HepG2 (cell line): ENCODE results near the gene PRKAR1A. TPM values are rescaled to one million over a fixed set of nuclear protein-coding genes. Genes with fewer than 3 reads are reported as not detected.

Source experiments
- CREB3 ChIP-seq: sonication (generic); formaldehyde crosslinking; IDR thresholded peaks from 2 replicates; pipeline ENCODE4 v1.5.0; 2020; ENCODE audit warnings: missing genetic modification reagents
- GABPB1 ChIP-seq: IDR thresholded peaks from 2 replicates; pipeline ENCODE4 v1.6.1; 2016; ENCODE audit warnings: mild to moderate bottlenecking, missing genetic modification reagents, moderate library complexity, missing compliant biosample characterization
- GPBP1L1 ChIP-seq: sonication (generic); formaldehyde crosslinking; IDR thresholded peaks from 2 replicates; pipeline ENCODE4 v1.5.0; 2020; ENCODE audit warnings: mild to moderate bottlenecking, missing genetic modification reagents
- HNRNPLL ChIP-seq: fragments of 200-400 bp; formaldehyde crosslinking; IDR thresholded peaks from 2 replicates; pipeline ENCODE4 v1.6.1; 2017; ENCODE audit warnings: mild to moderate bottlenecking, low read depth, low read length; ENCODE audit not compliant: poor library complexity, severe bottlenecking
- NAIF1 ChIP-seq: sonication (generic); formaldehyde crosslinking; IDR thresholded peaks from 2 replicates; pipeline ENCODE4 v1.5.0; 2020; ENCODE audit warnings: mild to moderate bottlenecking, missing genetic modification reagents, borderline replicate concordance
- SMYD3 ChIP-seq: sonication (generic); formaldehyde crosslinking; IDR thresholded peaks from 2 replicates; pipeline ENCODE4 v1.8.1; 2023; ENCODE audit warnings: mild to moderate bottlenecking, missing genetic modification reagents
- ZBTB3 ChIP-seq: sonication (generic); formaldehyde crosslinking; IDR thresholded peaks from 2 replicates; pipeline ENCODE4 v1.4.0; 2020; ENCODE audit warnings: low read depth, mild to moderate bottlenecking, moderate library complexity, missing genetic modification reagents, borderline replicate concordance
- ZFAT ChIP-seq: sonication (generic); formaldehyde crosslinking; conservative IDR thresholded peaks from 2 replicates; pipeline ENCODE4 v1.8.1; 2023; ENCODE audit warnings: missing genetic modification reagents, inconsistent platforms
- ZNF333 ChIP-seq: sonication (generic); formaldehyde crosslinking; IDR thresholded peaks from 2 replicates; pipeline ENCODE4 v1.4.0; 2020; ENCODE audit warnings: mild to moderate bottlenecking, missing genetic modification reagents, borderline replicate concordance
- ZNF672 ChIP-seq: sonication (generic); formaldehyde crosslinking; IDR thresholded peaks from 2 replicates; pipeline ENCODE4 v1.8.1; 2022; ENCODE audit warnings: missing genetic modification reagents
- polyA plus RNA-seq, 8 experiments: library from polyadenylated mRNA; depleted of rRNA in 3 of 8; stranded (reverse) in 7 of 8; unstranded in 1 of 8; fragments of >200 nt; fragmentation: Illumina TruSeq in 4 of 8; extraction: Trizol in 4 of 8; gene quantifications; 2 replicates each; pipeline versions ENCODE4 v1.2.1 to v1.2.3, GENCODE V29; 2011 to 2016; ENCODE audit warnings: low read depth in 4 of 8, missing spikeins in 1 of 8, mixed read lengths in 1 of 8; ENCODE audit not compliant: insufficient read depth in 1 of 8
- total RNA-seq, 5 experiments: library from RNA; depleted of rRNA; stranded (reverse); fragments of >200 nt; fragmentation: Illumina TruSeq; extraction: Trizol; gene quantifications; 2 replicates each; pipeline ENCODE4 v1.2.3, GENCODE V29; 2016; ENCODE audit warnings: low read depth in 1 of 5
- TF ChIP-seq, protein P1 (sequence below): IDR thresholded peaks from 2 replicates; pipeline ENCODE4 v1.6.1; 2016; ENCODE audit warnings: low read depth, borderline replicate concordance
- TF ChIP-seq, protein P2 (sequence below): fragments of 450-650 bp; IDR thresholded peaks from 2 replicates; pipeline ENCODE4 v1.6.1; 2017
- TF ChIP-seq, protein P3 (sequence below), 2 experiments: sonication (generic) in 1 of 2; formaldehyde crosslinking in 1 of 2; IDR thresholded peaks; 2 replicates each; pipeline versions ENCODE4 v1.6.1 to v1.9.0; 2014 to 2022; ENCODE audit warnings: antibody characterized with exemption in 1 of 2, borderline replicate concordance in 1 of 2, inconsistent platforms in 1 of 2, low read depth in 1 of 2, missing genetic modification reagents in 1 of 2
- TF ChIP-seq, protein P4 (sequence below), 2 experiments: sonication (generic) in 1 of 2; formaldehyde crosslinking in 1 of 2; IDR thresholded peaks; 2 replicates each; pipeline versions ENCODE4 v1.4.0 to v1.6.1; 2018 to 2020; ENCODE audit warnings: missing genetic modification reagents in 2 of 2, borderline replicate concordance in 1 of 2, low read depth in 1 of 2, mild to moderate bottlenecking in 1 of 2, missing biosample characterization in 1 of 2

PRKAR1A gene
- total and polyA plus RNA-seq, 2 of the 13 experiments (the other 11 are each of a cell fraction or from before 2014, with no cell fraction given), result 265 to 266 TPM

GRCh38 chr17:68512247-68512959 lies at the start of gene PRKAR1A (continued):
- TF ChIP-seq CREB3 (CRISPR knock-in tag) (peak; percentile 52; the same call in 1 of the 2 replicates), HNRNPLL (peak; percentile 67), NAIF1 (CRISPR knock-in tag) (no peak), ZNF333 (CRISPR knock-in tag) (no peak; the same call in 1 of the 2 replicates), SMYD3 (CRISPR knock-in tag) (no peak; the same call in 1 of the 2 replicates), ZBTB3 (no peak), ZNF672 (no peak), GPBP1L1 (CRISPR knock-in tag) (no peak), GABPB1 (CRISPR knock-in tag) (peak; percentile 95), ZFAT (no peak)
- TF ChIP-seq, protein P1, sequence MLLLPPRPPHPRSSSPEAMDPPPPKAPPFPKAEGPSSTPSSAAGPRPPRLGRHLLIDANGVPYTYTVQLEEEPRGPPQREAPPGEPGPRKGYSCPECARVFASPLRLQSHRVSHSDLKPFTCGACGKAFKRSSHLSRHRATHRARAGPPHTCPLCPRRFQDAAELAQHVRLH (CRISPR knock-in tag), result no peak; the same call in 1 of the 2 replicates
- TF ChIP-seq, protein P2, sequence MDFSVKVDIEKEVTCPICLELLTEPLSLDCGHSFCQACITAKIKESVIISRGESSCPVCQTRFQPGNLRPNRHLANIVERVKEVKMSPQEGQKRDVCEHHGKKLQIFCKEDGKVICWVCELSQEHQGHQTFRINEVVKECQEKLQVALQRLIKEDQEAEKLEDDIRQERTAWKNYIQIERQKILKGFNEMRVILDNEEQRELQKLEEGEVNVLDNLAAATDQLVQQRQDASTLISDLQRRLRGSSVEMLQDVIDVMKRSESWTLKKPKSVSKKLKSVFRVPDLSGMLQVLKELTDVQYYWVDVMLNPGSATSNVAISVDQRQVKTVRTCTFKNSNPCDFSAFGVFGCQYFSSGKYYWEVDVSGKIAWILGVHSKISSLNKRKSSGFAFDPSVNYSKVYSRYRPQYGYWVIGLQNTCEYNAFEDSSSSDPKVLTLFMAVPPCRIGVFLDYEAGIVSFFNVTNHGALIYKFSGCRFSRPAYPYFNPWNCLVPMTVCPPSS, result no peak
- TF ChIP-seq, protein P3, sequence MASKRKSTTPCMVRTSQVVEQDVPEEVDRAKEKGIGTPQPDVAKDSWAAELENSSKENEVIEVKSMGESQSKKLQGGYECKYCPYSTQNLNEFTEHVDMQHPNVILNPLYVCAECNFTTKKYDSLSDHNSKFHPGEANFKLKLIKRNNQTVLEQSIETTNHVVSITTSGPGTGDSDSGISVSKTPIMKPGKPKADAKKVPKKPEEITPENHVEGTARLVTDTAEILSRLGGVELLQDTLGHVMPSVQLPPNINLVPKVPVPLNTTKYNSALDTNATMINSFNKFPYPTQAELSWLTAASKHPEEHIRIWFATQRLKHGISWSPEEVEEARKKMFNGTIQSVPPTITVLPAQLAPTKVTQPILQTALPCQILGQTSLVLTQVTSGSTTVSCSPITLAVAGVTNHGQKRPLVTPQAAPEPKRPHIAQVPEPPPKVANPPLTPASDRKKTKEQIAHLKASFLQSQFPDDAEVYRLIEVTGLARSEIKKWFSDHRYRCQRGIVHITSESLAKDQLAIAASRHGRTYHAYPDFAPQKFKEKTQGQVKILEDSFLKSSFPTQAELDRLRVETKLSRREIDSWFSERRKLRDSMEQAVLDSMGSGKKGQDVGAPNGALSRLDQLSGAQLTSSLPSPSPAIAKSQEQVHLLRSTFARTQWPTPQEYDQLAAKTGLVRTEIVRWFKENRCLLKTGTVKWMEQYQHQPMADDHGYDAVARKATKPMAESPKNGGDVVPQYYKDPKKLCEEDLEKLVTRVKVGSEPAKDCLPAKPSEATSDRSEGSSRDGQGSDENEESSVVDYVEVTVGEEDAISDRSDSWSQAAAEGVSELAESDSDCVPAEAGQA (IDR thresholded peaks at IDR 0.05; ENCODE audit: low read depth), result peak; percentile 88
- TF ChIP-seq, protein P3 (CRISPR knock-in tag; IDR thresholded peaks at IDR 0.05; ENCODE audit: borderline replicate concordance), result peak; percentile 63; the same call in 1 of the 2 replicates
- TF ChIP-seq, protein P4, sequence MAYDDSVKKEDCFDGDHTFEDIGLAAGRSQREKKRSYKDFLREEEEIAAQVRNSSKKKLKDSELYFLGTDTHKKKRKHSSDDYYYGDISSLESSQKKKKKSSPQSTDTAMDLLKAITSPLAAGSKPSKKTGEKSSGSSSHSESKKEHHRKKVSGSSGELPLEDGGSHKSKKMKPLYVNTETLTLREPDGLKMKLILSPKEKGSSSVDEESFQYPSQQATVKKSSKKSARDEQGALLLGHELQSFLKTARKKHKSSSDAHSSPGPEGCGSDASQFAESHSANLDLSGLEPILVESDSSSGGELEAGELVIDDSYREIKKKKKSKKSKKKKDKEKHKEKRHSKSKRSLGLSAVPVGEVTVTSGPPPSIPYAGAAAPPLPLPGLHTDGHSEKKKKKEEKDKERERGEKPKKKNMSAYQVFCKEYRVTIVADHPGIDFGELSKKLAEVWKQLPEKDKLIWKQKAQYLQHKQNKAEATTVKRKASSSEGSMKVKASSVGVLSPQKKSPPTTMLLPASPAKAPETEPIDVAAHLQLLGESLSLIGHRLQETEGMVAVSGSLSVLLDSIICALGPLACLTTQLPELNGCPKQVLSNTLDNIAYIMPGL (CRISPR knock-in tag; IDR thresholded peaks at IDR 0.05; ENCODE audit: borderline replicate concordance in 1 of 2, low read depth in 1 of 2), result peak in 1 of 2 experiments; percentile 49; a peak in 3 of 4 replicates
